Measurements from ENCODE around the gene CCDC85C. TPM values are rescaled to one million over a fixed set of nuclear protein-coding genes. Genes with fewer than 3 reads are reported as not detected.

CCDC85C gene
- total and polyA plus RNA-seq, 10 of the 15 experiments (the other 5 are each of a cell fraction or from before 2014, with no cell fraction given), result 0.03 to 3.6 (median 1.1) TPM

GRCh38 chr14:99545586-99545985 is 58.4 kb downstream of the CCDC85C start (continued):
- TF ChIP-seq, protein P1, sequence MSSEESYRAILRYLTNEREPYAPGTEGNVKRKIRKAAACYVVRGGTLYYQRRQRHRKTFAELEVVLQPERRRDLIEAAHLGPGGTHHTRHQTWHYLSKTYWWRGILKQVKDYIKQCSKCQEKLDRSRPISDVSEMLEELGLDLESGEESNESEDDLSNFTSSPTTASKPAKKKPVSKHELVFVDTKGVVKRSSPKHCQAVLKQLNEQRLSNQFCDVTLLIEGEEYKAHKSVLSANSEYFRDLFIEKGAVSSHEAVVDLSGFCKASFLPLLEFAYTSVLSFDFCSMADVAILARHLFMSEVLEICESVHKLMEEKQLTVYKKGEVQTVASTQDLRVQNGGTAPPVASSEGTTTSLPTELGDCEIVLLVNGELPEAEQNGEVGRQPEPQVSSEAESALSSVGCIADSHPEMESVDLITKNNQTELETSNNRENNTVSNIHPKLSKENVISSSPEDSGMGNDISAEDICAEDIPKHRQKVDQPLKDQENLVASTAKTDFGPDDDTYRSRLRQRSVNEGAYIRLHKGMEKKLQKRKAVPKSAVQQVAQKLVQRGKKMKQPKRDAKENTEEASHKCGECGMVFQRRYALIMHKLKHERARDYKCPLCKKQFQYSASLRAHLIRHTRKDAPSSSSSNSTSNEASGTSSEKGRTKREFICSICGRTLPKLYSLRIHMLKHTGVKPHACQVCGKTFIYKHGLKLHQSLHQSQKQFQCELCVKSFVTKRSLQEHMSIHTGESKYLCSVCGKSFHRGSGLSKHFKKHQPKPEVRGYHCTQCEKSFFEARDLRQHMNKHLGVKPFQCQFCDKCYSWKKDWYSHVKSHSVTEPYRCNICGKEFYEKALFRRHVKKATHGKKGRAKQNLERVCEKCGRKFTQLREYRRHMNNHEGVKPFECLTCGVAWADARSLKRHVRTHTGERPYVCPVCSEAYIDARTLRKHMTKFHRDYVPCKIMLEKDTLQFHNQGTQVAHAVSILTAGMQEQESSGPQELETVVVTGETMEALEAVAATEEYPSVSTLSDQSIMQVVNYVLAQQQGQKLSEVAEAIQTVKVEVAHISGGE (CRISPR knock-in tag; IDR thresholded peaks at IDR 0.05), result no peak
- no peak for TF ChIP-seq E4F1 (IDR thresholded peaks at IDR 0.05; ENCODE audit: borderline replicate concordance, partially characterized antibody)
- TF ChIP-seq MEF2A (IDR thresholded peaks at IDR 0.05; ENCODE audit: insufficient read depth, low read depth, low read length), result no peak

- ChIA-PET SMC1A (ENCODE audit: uncharacterized antibody, unreplicated experiment) (no interaction called here), POLR2A (no interaction called here), CTCF (no interaction called here), RAD21 (ENCODE audit: unreplicated experiment) (no interaction called here)
- no peak overlapping the region for H2AFZ ChIP-seq (ENCODE audit: control insufficient read depth, low read depth, low read length)
- no peak overlapping the region for H3K9ac ChIP-seq (ENCODE audit: control insufficient read depth, insufficient read depth, low read length)
- WGBS (ENCODE audit: insufficient coverage, insufficient replicate concordance, low lambda C conversion rate, missing lambda C conversion rate), result 17% methylated on average over 10 of the region's 11 CpGs
- H3K27me3 ChIP-seq (replicated peaks in 1 of 2; ENCODE audit: control insufficient read depth in 2 of 2, insufficient read depth in 2 of 2, low read length in 1 of 2), result no peaks in the 10 kb centered on the region
- no peak overlapping the region for H3K4me2 ChIP-seq (ENCODE audit: control insufficient read depth, insufficient read depth)
- DNase-seq (ENCODE audit: low read depth, low spot score) (no peak), FAIRE-seq (no peak), ATAC-seq (no peak)
- no peak overlapping the region for H3K27ac ChIP-seq (ENCODE audit: control insufficient read depth, insufficient read depth)
- H3K36me3 ChIP-seq (ENCODE audit: control insufficient read depth in 2 of 2, insufficient read depth in 2 of 2, low read length in 1 of 2), result no peaks in the 10 kb centered on the region
- H4K20me1 ChIP-seq (ENCODE audit: control insufficient read depth, insufficient read depth), result no peaks in the 10 kb centered on the region
- H3K79me2 ChIP-seq (ENCODE audit: control insufficient read depth, insufficient read depth, low read length), result no peaks in the 10 kb centered on the region
- no TSS peak for BruUV-seq (replicated peaks)
- H3K9me3 ChIP-seq (replicated peaks; ENCODE audit: control insufficient read depth, insufficient read depth, low read length), result no peaks in the 10 kb centered on the region
- intact Hi-C loops (cut with micrococcal nuclease; ENCODE audit: unreplicated experiment), result no loop called here
- in situ Hi-C loops (cut with MboI), result no loop called here
- H3K4me3 ChIP-seq, result no peak overlapping the region
- H3K4me1 ChIP-seq (ENCODE audit: control insufficient read depth, insufficient read depth, low read length), result no peaks in the 10 kb centered on the region
- TF ChIP-seq SREBF2 (IDR thresholded peaks at IDR 0.05; ENCODE audit: low read length), result no peak
- TF ChIP-seq, protein P2, sequence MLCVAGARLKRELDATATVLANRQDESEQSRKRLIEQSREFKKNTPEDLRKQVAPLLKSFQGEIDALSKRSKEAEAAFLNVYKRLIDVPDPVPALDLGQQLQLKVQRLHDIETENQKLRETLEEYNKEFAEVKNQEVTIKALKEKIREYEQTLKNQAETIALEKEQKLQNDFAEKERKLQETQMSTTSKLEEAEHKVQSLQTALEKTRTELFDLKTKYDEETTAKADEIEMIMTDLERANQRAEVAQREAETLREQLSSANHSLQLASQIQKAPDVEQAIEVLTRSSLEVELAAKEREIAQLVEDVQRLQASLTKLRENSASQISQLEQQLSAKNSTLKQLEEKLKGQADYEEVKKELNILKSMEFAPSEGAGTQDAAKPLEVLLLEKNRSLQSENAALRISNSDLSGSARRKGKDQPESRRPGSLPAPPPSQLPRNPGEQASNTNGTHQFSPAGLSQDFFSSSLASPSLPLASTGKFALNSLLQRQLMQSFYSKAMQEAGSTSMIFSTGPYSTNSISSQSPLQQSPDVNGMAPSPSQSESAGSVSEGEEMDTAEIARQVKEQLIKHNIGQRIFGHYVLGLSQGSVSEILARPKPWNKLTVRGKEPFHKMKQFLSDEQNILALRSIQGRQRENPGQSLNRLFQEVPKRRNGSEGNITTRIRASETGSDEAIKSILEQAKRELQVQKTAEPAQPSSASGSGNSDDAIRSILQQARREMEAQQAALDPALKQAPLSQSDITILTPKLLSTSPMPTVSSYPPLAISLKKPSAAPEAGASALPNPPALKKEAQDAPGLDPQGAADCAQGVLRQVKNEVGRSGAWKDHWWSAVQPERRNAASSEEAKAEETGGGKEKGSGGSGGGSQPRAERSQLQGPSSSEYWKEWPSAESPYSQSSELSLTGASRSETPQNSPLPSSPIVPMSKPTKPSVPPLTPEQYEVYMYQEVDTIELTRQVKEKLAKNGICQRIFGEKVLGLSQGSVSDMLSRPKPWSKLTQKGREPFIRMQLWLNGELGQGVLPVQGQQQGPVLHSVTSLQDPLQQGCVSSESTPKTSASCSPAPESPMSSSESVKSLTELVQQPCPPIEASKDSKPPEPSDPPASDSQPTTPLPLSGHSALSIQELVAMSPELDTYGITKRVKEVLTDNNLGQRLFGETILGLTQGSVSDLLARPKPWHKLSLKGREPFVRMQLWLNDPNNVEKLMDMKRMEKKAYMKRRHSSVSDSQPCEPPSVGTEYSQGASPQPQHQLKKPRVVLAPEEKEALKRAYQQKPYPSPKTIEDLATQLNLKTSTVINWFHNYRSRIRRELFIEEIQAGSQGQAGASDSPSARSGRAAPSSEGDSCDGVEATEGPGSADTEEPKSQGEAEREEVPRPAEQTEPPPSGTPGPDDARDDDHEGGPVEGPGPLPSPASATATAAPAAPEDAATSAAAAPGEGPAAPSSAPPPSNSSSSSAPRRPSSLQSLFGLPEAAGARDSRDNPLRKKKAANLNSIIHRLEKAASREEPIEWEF (IDR thresholded peaks at IDR 0.05; ENCODE audit: insufficient replicate concordance, low read depth, low read length), result no peak
- TF ChIP-seq ETV6 (conservative IDR thresholded peaks at IDR 0.05 in 1 of 2, IDR thresholded peaks at IDR 0.05 in 1 of 2; ENCODE audit: borderline replicate concordance in 1 of 2, low read depth in 1 of 2), result no peak
- TF ChIP-seq, protein P3, sequence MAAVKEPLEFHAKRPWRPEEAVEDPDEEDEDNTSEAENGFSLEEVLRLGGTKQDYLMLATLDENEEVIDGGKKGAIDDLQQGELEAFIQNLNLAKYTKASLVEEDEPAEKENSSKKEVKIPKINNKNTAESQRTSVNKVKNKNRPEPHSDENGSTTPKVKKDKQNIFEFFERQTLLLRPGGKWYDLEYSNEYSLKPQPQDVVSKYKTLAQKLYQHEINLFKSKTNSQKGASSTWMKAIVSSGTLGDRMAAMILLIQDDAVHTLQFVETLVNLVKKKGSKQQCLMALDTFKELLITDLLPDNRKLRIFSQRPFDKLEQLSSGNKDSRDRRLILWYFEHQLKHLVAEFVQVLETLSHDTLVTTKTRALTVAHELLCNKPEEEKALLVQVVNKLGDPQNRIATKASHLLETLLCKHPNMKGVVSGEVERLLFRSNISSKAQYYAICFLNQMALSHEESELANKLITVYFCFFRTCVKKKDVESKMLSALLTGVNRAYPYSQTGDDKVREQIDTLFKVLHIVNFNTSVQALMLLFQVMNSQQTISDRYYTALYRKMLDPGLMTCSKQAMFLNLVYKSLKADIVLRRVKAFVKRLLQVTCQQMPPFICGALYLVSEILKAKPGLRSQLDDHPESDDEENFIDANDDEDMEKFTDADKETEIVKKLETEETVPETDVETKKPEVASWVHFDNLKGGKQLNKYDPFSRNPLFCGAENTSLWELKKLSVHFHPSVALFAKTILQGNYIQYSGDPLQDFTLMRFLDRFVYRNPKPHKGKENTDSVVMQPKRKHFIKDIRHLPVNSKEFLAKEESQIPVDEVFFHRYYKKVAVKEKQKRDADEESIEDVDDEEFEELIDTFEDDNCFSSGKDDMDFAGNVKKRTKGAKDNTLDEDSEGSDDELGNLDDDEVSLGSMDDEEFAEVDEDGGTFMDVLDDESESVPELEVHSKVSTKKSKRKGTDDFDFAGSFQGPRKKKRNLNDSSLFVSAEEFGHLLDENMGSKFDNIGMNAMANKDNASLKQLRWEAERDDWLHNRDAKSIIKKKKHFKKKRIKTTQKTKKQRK (IDR thresholded peaks at IDR 0.05; ENCODE audit: low read depth, low read length), result no peak
These were observed 59.0 kb downstream of the CCDC85C start for GRCh38 chr14:99544991-99545390.

Measured in GM12878 (cell line).